ENCODE data around the gene CFTR.

GRCh38 chr7:117631652-117632051, 151.8 kb downstream of the CFTR start:
- TF ChIP-seq, protein P1, sequence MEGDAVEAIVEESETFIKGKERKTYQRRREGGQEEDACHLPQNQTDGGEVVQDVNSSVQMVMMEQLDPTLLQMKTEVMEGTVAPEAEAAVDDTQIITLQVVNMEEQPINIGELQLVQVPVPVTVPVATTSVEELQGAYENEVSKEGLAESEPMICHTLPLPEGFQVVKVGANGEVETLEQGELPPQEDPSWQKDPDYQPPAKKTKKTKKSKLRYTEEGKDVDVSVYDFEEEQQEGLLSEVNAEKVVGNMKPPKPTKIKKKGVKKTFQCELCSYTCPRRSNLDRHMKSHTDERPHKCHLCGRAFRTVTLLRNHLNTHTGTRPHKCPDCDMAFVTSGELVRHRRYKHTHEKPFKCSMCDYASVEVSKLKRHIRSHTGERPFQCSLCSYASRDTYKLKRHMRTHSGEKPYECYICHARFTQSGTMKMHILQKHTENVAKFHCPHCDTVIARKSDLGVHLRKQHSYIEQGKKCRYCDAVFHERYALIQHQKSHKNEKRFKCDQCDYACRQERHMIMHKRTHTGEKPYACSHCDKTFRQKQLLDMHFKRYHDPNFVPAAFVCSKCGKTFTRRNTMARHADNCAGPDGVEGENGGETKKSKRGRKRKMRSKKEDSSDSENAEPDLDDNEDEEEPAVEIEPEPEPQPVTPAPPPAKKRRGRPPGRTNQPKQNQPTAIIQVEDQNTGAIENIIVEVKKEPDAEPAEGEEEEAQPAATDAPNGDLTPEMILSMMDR (IDR thresholded peaks at IDR 0.05), result no peak
- no peak for TF ChIP-seq POLR2A (IDR thresholded peaks at IDR 0.05)
